Measurements from ENCODE around the gene ST8SIA3.

ST8SIA3 gene

GRCh38 chr18:57326718-57327323 is 25.5 kb upstream of the ST8SIA3 start:
- H3K27ac ChIP-seq, result no peak overlapping the region

GRCh38 chr18:57328665-57329064 is 23.7 kb upstream of the ST8SIA3 start:
- Histone ChIP-seq H3K36me3 (no peaks in the 10 kb centered on the region), H3K27me3 (ENCODE audit: insufficient read depth, low read depth, severe bottlenecking) (no peaks in the 10 kb centered on the region), H3K27ac (no peak overlapping the region), H3K9me3 (ENCODE audit: severe bottlenecking) (no peaks in the 10 kb centered on the region), H3K4me3 (ENCODE audit: low read depth, low read length) (no peak overlapping the region)
- TF ChIP-seq CTCF (IDR thresholded peaks at IDR 0.05; ENCODE audit: low read depth, low read length), result no peak
- DNase-seq, result no peak

More at GRCh38 chr18:57326718-57327323, 25.5 kb upstream of the ST8SIA3 start:
- no peak for DNase-seq
- Histone ChIP-seq H3K9me3 (ENCODE audit: severe bottlenecking) (no peaks in the 10 kb centered on the region), H3K27me3 (ENCODE audit: insufficient read depth, low read depth, severe bottlenecking) (no peaks in the 10 kb centered on the region), H3K36me3 (no peaks in the 10 kb centered on the region), H3K4me3 (ENCODE audit: low read depth, low read length) (no peak overlapping the region)
- TF ChIP-seq CTCF (IDR thresholded peaks at IDR 0.05; ENCODE audit: low read depth, low read length), result no peak

- H3K27me3 ChIP-seq (ENCODE audit: insufficient read depth, low read depth, severe bottlenecking), result no peaks in the 10 kb centered on the region
- no peak overlapping the region for H3K4me3 ChIP-seq (ENCODE audit: low read depth, low read length)
- no peak overlapping the region for H3K27ac ChIP-seq
- H3K36me3 ChIP-seq, result no peaks in the 10 kb centered on the region
- no peak for DNase-seq
- H3K9me3 ChIP-seq (ENCODE audit: severe bottlenecking), result no peaks in the 10 kb centered on the region
- TF ChIP-seq CTCF (IDR thresholded peaks at IDR 0.05; ENCODE audit: low read depth, low read length), result no peak
Observed at GRCh38 chr18:57329856-57330255, 22.5 kb upstream of the ST8SIA3 start.

GRCh38 chr18:57331718-57332117 is 20.6 kb upstream of the ST8SIA3 start:
- no peak for TF ChIP-seq CTCF (IDR thresholded peaks at IDR 0.05; ENCODE audit: low read depth, low read length)
- no peaks in the 10 kb centered on the region for H3K36me3 ChIP-seq

GRCh38 chr18:57333940-57334339 is 18.4 kb upstream of the ST8SIA3 start:
- TF ChIP-seq CTCF (IDR thresholded peaks at IDR 0.05; ENCODE audit: low read depth, low read length), result no peak
- no peaks in the 10 kb centered on the region for H3K27me3 ChIP-seq (ENCODE audit: insufficient read depth, low read depth, severe bottlenecking)
- DNase-seq, result no peak

More at GRCh38 chr18:57331718-57332117, 20.6 kb upstream of the ST8SIA3 start:
- Histone ChIP-seq H3K27me3 (ENCODE audit: insufficient read depth, low read depth, severe bottlenecking) (no peaks in the 10 kb centered on the region), H3K9me3 (ENCODE audit: severe bottlenecking) (no peaks in the 10 kb centered on the region), H3K4me3 (ENCODE audit: low read depth, low read length) (no peak overlapping the region), H3K27ac (no peak overlapping the region)
- no peak for DNase-seq

GRCh38 chr18:57334383-57334782 is 18.0 kb upstream of the ST8SIA3 start:
- no peaks in the 10 kb centered on the region for H3K9me3 ChIP-seq (ENCODE audit: severe bottlenecking)
- DNase-seq, result no peak
- no peak overlapping the region for H3K4me3 ChIP-seq (ENCODE audit: low read depth, low read length)
- H3K27me3 ChIP-seq (ENCODE audit: insufficient read depth, low read depth, severe bottlenecking), result no peaks in the 10 kb centered on the region
- H3K27ac ChIP-seq, result no peak overlapping the region
- no peak for TF ChIP-seq CTCF (IDR thresholded peaks at IDR 0.05; ENCODE audit: low read depth, low read length)
- no peaks in the 10 kb centered on the region for H3K36me3 ChIP-seq

More at GRCh38 chr18:57333940-57334339, 18.4 kb upstream of the ST8SIA3 start:
- Histone ChIP-seq H3K9me3 (ENCODE audit: severe bottlenecking) (no peaks in the 10 kb centered on the region), H3K36me3 (no peaks in the 10 kb centered on the region), H3K27ac (no peak overlapping the region), H3K4me3 (ENCODE audit: low read depth, low read length) (no peak overlapping the region)
